Keratinocyte (primary cell): Measurements from ENCODE around the gene SIGLECL1.

Experiments
- EZH2 ChIP-seq: IDR thresholded peaks from one replicate; pipeline ENCODE4 v1.6.1; 2012; ENCODE audit warnings: inconsistent platforms, mild to moderate bottlenecking, low read length, moderate library complexity
- TF ChIP-seq, protein P1 (sequence below), 3 experiments: IDR thresholded peaks in 1 of 3; conservative IDR thresholded peaks in 1 of 3; optimal IDR thresholded peaks in 1 of 3; 2 replicates in 2 of 3; 3 replicates in 1 of 3; pipeline versions ENCODE3 to v1.5.1; 2011; ENCODE audit warnings: low read length in 3 of 3, mild to moderate bottlenecking in 3 of 3, moderate library complexity in 2 of 3, control low read depth in 1 of 3, inconsistent platforms in 1 of 3; ENCODE audit not compliant: insufficient read depth in 2 of 3; ENCODE audit errors: extremely low read depth in 1 of 3

- TF ChIP-seq, protein P1, sequence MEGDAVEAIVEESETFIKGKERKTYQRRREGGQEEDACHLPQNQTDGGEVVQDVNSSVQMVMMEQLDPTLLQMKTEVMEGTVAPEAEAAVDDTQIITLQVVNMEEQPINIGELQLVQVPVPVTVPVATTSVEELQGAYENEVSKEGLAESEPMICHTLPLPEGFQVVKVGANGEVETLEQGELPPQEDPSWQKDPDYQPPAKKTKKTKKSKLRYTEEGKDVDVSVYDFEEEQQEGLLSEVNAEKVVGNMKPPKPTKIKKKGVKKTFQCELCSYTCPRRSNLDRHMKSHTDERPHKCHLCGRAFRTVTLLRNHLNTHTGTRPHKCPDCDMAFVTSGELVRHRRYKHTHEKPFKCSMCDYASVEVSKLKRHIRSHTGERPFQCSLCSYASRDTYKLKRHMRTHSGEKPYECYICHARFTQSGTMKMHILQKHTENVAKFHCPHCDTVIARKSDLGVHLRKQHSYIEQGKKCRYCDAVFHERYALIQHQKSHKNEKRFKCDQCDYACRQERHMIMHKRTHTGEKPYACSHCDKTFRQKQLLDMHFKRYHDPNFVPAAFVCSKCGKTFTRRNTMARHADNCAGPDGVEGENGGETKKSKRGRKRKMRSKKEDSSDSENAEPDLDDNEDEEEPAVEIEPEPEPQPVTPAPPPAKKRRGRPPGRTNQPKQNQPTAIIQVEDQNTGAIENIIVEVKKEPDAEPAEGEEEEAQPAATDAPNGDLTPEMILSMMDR (optimal IDR thresholded peaks at IDR 0.05 in 1 of 3, IDR thresholded peaks at IDR 0.05 in 1 of 3, conservative IDR thresholded peaks at IDR 0.05 in 1 of 3; ENCODE audit: extremely low read depth in 1 of 3, insufficient read depth in 2 of 3, low read length in 3 of 3): no peak
- no peak for TF ChIP-seq EZH2
These were observed 47.0 kb upstream of the SIGLECL1 start for GRCh38 chr19:51203916-51204315.
